Measurements from ENCODE around the gene CWC22. TPM values are rescaled to one million over a fixed set of nuclear protein-coding genes. Genes with fewer than 3 reads are reported as not detected.
"Not testable (repeated sequence)": the region's sequence is repeated elsewhere in the genome, so short reads cannot be mapped to it uniquely, and the experiment has no call there.

Gene CWC22
- total RNA-seq = 10 to 100 TPM; 13.4 to 18.4 TPM

DNA sequence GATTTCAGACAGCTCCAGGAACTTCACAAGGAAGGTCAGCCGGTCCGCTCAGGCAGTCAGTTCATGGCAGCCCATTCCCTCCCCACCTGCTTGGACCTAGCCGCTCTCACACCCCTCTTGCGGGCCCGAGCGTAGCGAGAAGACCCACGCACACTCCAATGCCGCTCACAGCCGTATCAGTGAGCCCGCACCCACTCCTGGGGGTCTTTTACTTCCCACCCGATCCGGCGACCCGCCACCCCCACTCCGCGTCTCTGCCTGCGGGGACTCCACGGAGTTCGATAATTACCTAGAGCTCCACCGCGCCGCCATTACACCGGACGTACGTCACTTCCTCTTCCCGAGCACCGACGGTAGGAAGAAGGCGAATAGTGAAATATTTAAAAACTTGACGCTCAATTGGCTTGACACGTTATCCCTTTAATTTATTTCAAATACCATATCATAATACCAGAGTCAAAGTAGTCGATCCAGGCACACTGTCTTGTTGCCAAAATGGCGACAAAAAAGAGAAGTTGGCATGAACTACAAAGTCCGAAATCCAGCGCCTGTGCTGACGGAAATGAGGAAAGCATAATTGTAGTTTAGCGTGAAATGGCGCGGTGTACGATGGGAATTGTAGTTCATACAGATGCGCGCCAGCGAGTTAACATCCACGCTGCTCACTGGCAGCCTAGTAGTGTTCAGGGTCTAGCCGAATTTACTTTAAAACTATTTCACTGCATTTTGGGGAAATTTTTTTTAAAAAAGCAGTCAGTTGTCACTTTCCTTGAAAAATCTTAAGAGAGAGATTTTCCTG lies at the start of gene CWC22:
Gene CWC22, minus strand, starts transcription at position 517 of the 799 bp plus-strand sequence. CDS start 13,956 bp downstream, outside the sequence.
- H3K9ac ChIP-seq (ENCODE audit: low read depth in 2 of 2, low read length in 2 of 2) = peak within 1 kb of the TSS; percentile 90 to 95
- TF ChIP-seq CTCF (IDR thresholded peaks at IDR 0.05) = no peak
- peak; percentile 91 for DNase-seq

GRCh38 chr2:180056367-180057118 lies 49.4 kb upstream of the CWC22 start:
- Histone ChIP-seq H3K27ac (no peak overlapping the region), H3K9ac (ENCODE audit: low read depth in 2 of 2, low read length in 2 of 2) (no peak overlapping the region), H3K27me3 (no peaks in the 10 kb centered on the region), H3K36me3 (no peaks in the 10 kb centered on the region), H3K4me3 (no peak overlapping the region), H3K4me1 (no peaks in the 10 kb centered on the region), H3K9me3 (no peaks in the 10 kb centered on the region)
- DNase-seq = no peak
- TF ChIP-seq CTCF (IDR thresholded peaks at IDR 0.05) = no peak
- intact Hi-C loops (cut with DNase I) = no loop called here

More for the DNA sequence above, at the start of gene CWC22:
- Histone ChIP-seq H3K4me1 (peaks cover 15% of the 10 kb centered on the region), H3K36me3 (no peaks in the 10 kb centered on the region), H3K4me3 (peak within 1 kb of the TSS; percentile 79), H3K9me3 (no peaks in the 10 kb centered on the region), H3K27ac (peak within 1 kb of the TSS; percentile 67), H3K27me3 (no peaks in the 10 kb centered on the region)
- intact Hi-C loops (cut with DNase I) = no loop called here

- H3K27ac ChIP-seq; DNase-seq; H3K27me3 ChIP-seq; H3K4me1 ChIP-seq; H3K9ac ChIP-seq (ENCODE audit: low read depth in 2 of 2, low read length in 2 of 2); H3K4me3 ChIP-seq; intact Hi-C loops (cut with DNase I); H3K9me3 ChIP-seq; H3K36me3 ChIP-seq: not testable (repeated sequence)
These were observed 47.5 kb upstream of the CWC22 start for GRCh38 chr2:180054576-180054975.

GRCh38 chr2:180050246-180050645 lies 43.1 kb upstream of the CWC22 start:
- DNase-seq = no peak
- no peak for TF ChIP-seq CTCF (IDR thresholded peaks at IDR 0.05)
- Histone ChIP-seq H3K4me1 (no peaks in the 10 kb centered on the region), H3K27me3 (no peaks in the 10 kb centered on the region), H3K9ac (ENCODE audit: low read depth in 2 of 2, low read length in 2 of 2) (no peak overlapping the region), H3K4me3 (no peak overlapping the region), H3K36me3 (no peaks in the 10 kb centered on the region), H3K9me3 (no peaks in the 10 kb centered on the region), H3K27ac (no peak overlapping the region)
- intact Hi-C loops (cut with DNase I) = no loop called here

GRCh38 chr2:180048251-180048650 lies 41.2 kb upstream of the CWC22 start:
- Histone ChIP-seq H3K4me3 (no peak overlapping the region), H3K27ac (no peak overlapping the region), H3K36me3 (no peaks in the 10 kb centered on the region), H3K27me3 (no peaks in the 10 kb centered on the region), H3K9ac (ENCODE audit: low read depth in 2 of 2, low read length in 2 of 2) (no peak overlapping the region), H3K9me3 (no peaks in the 10 kb centered on the region), H3K4me1 (no peaks in the 10 kb centered on the region)
- intact Hi-C loops (cut with DNase I) = no loop called here
- DNase-seq = no peak
- TF ChIP-seq CTCF (IDR thresholded peaks at IDR 0.05) = no peak

DNA sequence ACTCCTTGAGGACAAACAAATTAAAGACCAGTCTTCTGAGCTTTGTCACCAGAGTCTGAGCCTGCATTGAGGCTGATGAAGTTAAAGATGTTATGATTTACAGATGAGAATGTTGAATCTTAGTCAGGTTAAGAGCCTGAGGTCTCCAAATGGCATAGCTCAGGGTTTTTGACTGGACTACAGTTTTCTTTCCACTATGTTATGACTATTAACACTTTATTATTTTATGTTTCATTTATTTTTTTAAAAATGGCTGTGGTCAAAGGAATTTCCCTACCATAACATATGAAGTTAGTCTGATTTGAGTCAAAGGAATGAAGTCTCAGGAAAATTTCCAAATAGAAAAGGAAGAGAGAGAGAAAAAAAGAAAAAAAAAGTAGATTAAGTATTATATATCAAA lies 39.7 kb upstream of the CWC22 start:
- Histone ChIP-seq H3K27ac (no peak overlapping the region), H3K9ac (ENCODE audit: low read depth in 2 of 2, low read length in 2 of 2) (no peak overlapping the region), H3K36me3 (no peaks in the 10 kb centered on the region), H3K4me3 (no peak overlapping the region), H3K27me3 (no peaks in the 10 kb centered on the region), H3K9me3 (no peaks in the 10 kb centered on the region), H3K4me1 (no peaks in the 10 kb centered on the region)
- no peak for TF ChIP-seq CTCF (IDR thresholded peaks at IDR 0.05)
- intact Hi-C loops (cut with DNase I) = no loop called here
- no peak for DNase-seq
